Osteocyte (in vitro differentiated cells): ENCODE results near the gene NOCT. TPM values are rescaled to one million over a fixed set of nuclear protein-coding genes. Genes with fewer than 3 reads are reported as not detected.

Experiments
- DNase-seq: peaks from one replicate; pipeline ENCODE4 v3.0.0; 2021; ENCODE audit warnings: mixed read lengths; ENCODE audit not compliant: unreplicated experiment; ENCODE audit errors: extremely low spot score
- H3K27ac Mint-ChIP-seq: one replicate; pipeline ENCODE4 v1.8.0; 2021; ENCODE audit warnings: mild to moderate bottlenecking, mixed read lengths; ENCODE audit not compliant: unreplicated experiment
- H3K27me3 Mint-ChIP-seq: one replicate; pipeline ENCODE4 v1.8.0; 2021; ENCODE audit warnings: mixed read lengths; ENCODE audit not compliant: unreplicated experiment
- H3K36me3 Mint-ChIP-seq: one replicate; pipeline ENCODE4 v1.8.0; 2021; ENCODE audit warnings: mixed read lengths; ENCODE audit not compliant: unreplicated experiment
- H3K4me1 Mint-ChIP-seq: one replicate; pipeline ENCODE4 v1.8.0; 2021; ENCODE audit warnings: mixed read lengths; ENCODE audit not compliant: unreplicated experiment
- H3K4me3 Mint-ChIP-seq: one replicate; pipeline ENCODE4 v1.8.0; 2021; ENCODE audit warnings: mild to moderate bottlenecking, moderate library complexity, mixed read lengths; ENCODE audit not compliant: unreplicated experiment
- H3K9me3 Mint-ChIP-seq: one replicate; pipeline ENCODE4 v1.8.0; 2021; ENCODE audit warnings: mixed read lengths; ENCODE audit not compliant: unreplicated experiment
- total RNA-seq: library from RNA; stranded (reverse); gene quantifications from 2 replicates; pipeline ENCODE4 v1.2.1, GENCODE V29; 2021
- TF ChIP-seq, protein P1 (sequence below): fragments of 200-600 bp; sonication (generic); IDR thresholded peaks from 2 replicates; pipeline ENCODE4 v1.5.0; 2021; ENCODE audit warnings: antibody characterized with exemption, mild to moderate bottlenecking, moderate library complexity

NOCT gene
- total RNA-seq, 1 donor from 2014 or later, result 16.0 TPM

DNA sequence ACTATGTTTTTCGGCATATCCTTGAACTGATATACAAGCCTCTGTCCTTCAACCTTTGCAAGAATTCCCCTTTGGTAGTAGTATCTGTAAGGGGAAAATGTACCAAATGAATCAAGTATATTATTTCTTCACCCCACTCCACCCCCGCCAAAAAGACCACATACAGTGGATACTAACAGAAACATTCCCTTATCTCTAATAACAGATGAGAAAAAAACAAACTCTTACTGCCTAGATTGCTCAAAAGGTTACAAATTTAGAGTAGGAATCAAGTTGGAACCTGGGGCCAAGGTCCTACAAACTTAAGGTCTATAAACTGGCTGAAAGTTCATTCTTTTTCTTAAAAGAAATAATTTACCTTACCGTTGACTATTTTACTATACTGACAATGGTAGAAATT, 45.0 kb downstream of the NOCT start:
- Mint-ChIP-seq H3K27me3 (no peaks in the 10 kb centered on the region), H3K36me3 (peaks cover 42% of the 10 kb centered on the region), H3K9me3 (no peaks in the 10 kb centered on the region), H3K4me1 (no peaks in the 10 kb centered on the region), H3K27ac (no peak overlapping the region), H3K4me3 (no peak overlapping the region)
- DNase-seq, result no peak
- TF ChIP-seq, protein P1, sequence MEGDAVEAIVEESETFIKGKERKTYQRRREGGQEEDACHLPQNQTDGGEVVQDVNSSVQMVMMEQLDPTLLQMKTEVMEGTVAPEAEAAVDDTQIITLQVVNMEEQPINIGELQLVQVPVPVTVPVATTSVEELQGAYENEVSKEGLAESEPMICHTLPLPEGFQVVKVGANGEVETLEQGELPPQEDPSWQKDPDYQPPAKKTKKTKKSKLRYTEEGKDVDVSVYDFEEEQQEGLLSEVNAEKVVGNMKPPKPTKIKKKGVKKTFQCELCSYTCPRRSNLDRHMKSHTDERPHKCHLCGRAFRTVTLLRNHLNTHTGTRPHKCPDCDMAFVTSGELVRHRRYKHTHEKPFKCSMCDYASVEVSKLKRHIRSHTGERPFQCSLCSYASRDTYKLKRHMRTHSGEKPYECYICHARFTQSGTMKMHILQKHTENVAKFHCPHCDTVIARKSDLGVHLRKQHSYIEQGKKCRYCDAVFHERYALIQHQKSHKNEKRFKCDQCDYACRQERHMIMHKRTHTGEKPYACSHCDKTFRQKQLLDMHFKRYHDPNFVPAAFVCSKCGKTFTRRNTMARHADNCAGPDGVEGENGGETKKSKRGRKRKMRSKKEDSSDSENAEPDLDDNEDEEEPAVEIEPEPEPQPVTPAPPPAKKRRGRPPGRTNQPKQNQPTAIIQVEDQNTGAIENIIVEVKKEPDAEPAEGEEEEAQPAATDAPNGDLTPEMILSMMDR, result no peak

DNA sequence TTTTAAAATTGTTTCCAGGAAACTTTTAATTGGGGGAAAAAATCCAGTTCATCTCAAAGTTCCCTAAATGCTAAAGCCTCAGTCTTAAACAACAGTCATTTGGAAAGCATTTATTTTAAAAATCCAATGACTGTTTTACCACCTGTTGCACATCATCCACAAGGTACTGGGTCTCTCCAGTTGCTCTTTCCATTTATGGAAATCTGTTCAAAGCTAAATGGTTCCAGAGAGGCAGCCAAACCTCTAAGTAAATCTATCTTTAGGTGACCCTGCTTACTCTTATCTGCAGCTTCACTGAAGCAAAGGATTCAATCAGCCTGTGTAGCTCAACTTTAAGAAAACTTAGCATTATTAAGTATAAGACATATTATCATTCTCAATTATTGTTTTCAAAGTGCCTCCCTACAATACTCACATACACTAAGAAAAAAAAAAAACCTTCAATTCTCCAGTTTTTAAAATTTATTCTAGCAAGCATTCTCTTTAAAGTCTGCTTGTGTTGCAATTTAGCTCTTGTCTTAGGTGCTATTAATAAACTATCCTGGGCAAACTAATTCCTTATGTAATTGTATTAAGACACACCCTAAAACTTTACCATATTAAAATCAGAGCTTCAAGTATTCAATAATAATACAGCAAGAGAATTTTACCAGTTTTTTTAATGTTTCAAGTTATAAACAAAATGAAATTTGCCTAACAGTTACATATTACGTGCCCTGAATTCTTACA, 60.6 kb downstream of the NOCT start:
- Mint-ChIP-seq H3K4me3 (no peak overlapping the region), H3K27ac (no peak overlapping the region), H3K27me3 (no peaks in the 10 kb centered on the region), H3K4me1 (peaks cover 11% of the 10 kb centered on the region), H3K36me3 (peaks cover 12% of the 10 kb centered on the region), H3K9me3 (no peaks in the 10 kb centered on the region)
- no peak for DNase-seq
- TF ChIP-seq, protein P1, result no peak

DNA sequence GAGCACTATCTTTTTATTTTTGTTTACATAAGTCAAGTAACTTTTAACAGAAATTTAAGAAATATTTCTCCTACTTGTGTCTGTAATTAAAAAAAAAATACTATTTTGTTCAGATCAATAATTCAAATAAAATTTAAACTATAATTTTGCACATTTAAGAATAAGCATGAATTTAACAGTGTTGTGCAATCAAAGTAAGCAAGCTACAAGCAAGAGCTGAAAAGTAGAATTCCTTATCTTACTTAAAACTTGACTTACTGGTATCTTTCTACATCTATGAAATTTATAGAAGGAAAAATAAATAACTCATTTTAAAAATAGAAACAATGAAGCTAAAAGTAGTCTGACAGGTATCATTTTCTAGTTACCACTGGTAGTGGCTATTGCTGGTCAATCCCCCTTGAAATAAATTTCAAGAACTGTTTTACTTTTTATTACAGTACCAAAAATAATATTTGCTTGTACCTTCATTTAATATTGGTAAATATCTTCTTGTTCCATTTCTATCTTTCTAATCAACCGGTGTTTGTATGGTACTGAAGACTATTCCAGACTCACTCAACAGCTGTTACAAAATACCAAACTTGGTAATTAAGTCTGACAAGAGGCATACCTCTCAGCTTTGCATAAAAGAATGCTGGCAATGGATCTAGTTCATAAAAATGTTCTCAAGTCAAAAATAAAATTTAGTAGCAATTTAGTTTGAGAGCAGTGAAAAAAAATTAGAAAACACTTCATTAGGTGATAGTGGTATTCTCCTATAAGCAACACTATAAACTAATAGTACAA, 62.2 kb downstream of the NOCT start:
- Mint-ChIP-seq H3K4me3 (no peak overlapping the region), H3K27ac (no peak overlapping the region), H3K36me3 (peaks cover 3% of the 10 kb centered on the region), H3K4me1 (peaks cover 26% of the 10 kb centered on the region), H3K27me3 (no peaks in the 10 kb centered on the region), H3K9me3 (no peaks in the 10 kb centered on the region)
- no peak for DNase-seq
- TF ChIP-seq, protein P1, result no peak

DNA sequence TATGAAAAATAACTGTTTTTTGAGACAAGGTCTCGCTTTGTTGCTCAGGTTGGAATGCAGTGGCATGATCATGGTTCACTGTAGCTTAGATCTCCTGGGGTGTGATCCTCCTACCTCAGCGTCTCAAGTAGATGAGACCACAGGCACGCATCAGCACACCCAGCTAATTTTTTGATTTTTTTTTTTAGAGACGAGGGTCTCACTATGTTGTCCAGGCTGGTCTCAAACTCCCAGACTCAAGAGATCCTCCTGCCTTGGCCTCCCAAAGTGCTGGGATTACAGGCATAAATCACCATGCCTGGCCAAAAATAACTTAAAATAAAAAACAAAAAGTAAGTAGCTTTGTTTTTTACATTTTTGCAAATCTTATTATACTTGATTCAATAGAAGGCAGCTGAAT, 63.3 kb downstream of the NOCT start:
- H3K9me3 Mint-ChIP-seq, result no peaks in the 10 kb centered on the region
- H3K36me3 Mint-ChIP-seq, result no peaks in the 10 kb centered on the region
- TF ChIP-seq, protein P1, result no peak
- no peak overlapping the region for H3K4me3 Mint-ChIP-seq
- H3K4me1 Mint-ChIP-seq, result peaks cover 27% of the 10 kb centered on the region
- no peak for DNase-seq
- H3K27ac Mint-ChIP-seq, result no peak overlapping the region
- no peaks in the 10 kb centered on the region for H3K27me3 Mint-ChIP-seq
